ENCODE results near the gene CYTH2.

Gene CYTH2

GRCh38 chr19:48451624-48452023, 17.5 kb upstream of the CYTH2 start:
- DNase-seq (ENCODE audit: low read depth), result no peak
- TF ChIP-seq, protein P1, sequence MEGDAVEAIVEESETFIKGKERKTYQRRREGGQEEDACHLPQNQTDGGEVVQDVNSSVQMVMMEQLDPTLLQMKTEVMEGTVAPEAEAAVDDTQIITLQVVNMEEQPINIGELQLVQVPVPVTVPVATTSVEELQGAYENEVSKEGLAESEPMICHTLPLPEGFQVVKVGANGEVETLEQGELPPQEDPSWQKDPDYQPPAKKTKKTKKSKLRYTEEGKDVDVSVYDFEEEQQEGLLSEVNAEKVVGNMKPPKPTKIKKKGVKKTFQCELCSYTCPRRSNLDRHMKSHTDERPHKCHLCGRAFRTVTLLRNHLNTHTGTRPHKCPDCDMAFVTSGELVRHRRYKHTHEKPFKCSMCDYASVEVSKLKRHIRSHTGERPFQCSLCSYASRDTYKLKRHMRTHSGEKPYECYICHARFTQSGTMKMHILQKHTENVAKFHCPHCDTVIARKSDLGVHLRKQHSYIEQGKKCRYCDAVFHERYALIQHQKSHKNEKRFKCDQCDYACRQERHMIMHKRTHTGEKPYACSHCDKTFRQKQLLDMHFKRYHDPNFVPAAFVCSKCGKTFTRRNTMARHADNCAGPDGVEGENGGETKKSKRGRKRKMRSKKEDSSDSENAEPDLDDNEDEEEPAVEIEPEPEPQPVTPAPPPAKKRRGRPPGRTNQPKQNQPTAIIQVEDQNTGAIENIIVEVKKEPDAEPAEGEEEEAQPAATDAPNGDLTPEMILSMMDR (conservative IDR thresholded peaks at IDR 0.05; ENCODE audit: control insufficient read depth, insufficient read depth, low read depth, low read length), result no peak
- H3K4me3 ChIP-seq (ENCODE audit: control insufficient read depth, low read depth, low read length), result no peak overlapping the region

- TF ChIP-seq, protein P1 (conservative IDR thresholded peaks at IDR 0.05; ENCODE audit: control insufficient read depth, insufficient read depth, low read depth, low read length), result no peak
- DNase-seq (ENCODE audit: low read depth), result no peak
- no peak overlapping the region for H3K4me3 ChIP-seq (ENCODE audit: control insufficient read depth, low read depth, low read length)
Measured at GRCh38 chr19:48452289-48453190, 16.6 kb upstream of the CYTH2 start.

DNA sequence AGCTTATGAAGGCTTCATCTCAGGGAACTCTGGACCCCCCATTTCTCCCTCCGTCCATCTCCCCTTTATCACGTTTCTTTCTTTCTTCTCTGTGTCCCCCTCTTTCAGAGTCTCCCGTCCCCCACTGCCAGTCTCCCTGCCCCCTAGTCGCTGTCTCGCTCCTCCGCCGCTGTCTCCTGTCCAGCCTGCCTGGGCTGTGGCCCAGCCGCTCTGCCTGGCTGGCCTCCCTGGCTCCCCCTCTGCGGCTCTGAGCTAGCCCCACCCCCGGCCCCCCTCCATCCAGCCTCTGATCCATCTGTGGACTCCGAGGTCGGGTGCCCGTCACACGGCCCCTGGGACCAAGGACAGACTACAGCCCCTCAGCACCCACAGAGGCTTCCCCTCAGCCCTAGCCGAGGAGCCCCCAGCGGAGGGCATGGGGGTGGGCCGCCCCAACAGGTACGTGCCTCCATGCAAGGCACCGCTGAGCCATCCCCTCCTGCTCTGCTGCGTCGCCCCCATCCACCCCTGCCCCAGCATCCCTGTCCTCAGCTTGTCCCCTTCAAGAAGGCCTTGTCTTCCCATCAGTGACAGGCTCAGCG, 14.9 kb upstream of the CYTH2 start:
- no peak for DNase-seq (ENCODE audit: low read depth)
- no peak overlapping the region for H3K4me3 ChIP-seq (ENCODE audit: control insufficient read depth, low read depth, low read length)
- TF ChIP-seq, protein P1 (conservative IDR thresholded peaks at IDR 0.05; ENCODE audit: control insufficient read depth, insufficient read depth, low read depth, low read length), result no peak

- no peak for DNase-seq (ENCODE audit: low read depth)
- no peak within 1 kb of the TSS for H3K4me3 ChIP-seq (ENCODE audit: control insufficient read depth, low read depth, low read length)
- TF ChIP-seq, protein P1 (conservative IDR thresholded peaks at IDR 0.05; ENCODE audit: control insufficient read depth, insufficient read depth, low read depth, low read length), result no peak
Measured at GRCh38 chr19:48455171-48455907, 13.8 kb upstream of the CYTH2 start, which contains the start of gene KCNJ14. KCNJ14 (plus strand) TSS chr19:48455574; CDS start chr19:48461725, 6,151 bp downstream.

DNA sequence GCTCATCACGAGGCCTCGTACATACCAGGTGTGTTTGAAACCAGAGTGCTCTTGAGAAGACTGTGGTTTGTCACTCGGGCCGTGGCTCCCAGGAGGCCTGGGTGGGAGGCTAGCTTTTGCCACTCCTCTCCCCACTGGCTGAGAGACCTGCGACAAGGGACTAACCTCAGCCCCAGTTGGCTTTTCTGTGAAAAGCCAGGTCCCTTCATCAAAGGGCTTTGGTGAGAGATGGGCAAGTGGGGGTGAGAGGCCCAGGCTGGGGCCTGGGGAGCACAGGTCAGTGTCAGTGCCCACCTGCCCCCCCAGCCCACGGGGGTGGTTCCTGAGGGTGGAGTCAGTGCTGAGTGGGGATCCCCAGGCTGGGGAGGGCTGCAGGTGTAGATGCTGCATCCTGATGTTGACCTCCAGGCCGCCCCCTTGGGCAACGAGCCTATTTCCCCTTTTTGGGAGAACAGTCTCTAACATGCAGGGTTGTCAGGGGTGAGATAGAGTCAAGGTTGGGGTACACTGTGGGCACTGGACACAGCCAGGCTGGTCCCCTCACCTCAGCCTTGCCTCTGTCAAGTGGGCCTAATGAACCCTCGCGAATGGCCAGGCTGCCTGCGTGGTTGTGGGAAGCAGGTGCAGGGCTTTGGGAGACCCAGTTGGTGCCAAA, 13.1 kb upstream of the CYTH2 start:
- H3K4me3 ChIP-seq (ENCODE audit: control insufficient read depth, low read depth, low read length), result no peak overlapping the region
- TF ChIP-seq, protein P1 (conservative IDR thresholded peaks at IDR 0.05; ENCODE audit: control insufficient read depth, insufficient read depth, low read depth, low read length), result no peak
- no peak for DNase-seq (ENCODE audit: low read depth)

DNA sequence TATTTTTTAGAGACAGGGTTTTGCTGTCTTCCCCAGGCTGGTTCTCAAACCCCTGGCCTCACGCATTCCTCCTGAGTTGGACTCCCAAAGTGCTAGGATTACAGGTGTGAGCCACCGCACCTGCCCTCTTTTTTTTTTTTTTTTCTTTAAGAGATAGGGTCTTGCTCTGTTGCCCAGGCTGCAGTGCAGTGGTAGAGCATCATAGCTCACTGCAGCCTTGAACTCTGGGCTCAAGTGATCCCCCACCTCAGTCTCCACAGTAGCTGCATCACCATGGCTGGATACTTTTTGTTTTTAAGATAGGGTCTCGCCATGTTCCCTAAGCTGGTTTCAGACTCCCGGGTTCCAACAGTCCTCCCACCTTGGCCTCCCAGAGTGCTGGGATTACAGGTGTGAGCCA, 12.3 kb upstream of the CYTH2 start:
- TF ChIP-seq, protein P1 (conservative IDR thresholded peaks at IDR 0.05; ENCODE audit: control insufficient read depth, insufficient read depth, low read depth, low read length), result no peak
- H3K4me3 ChIP-seq (ENCODE audit: control insufficient read depth, low read depth, low read length), result no peak overlapping the region
- DNase-seq (ENCODE audit: low read depth), result no peak
